ENCODE data around the gene PTPRO. TPM values are rescaled to one million over a fixed set of nuclear protein-coding genes. Genes with fewer than 3 reads are reported as not detected.

PTPRO gene
- total RNA-seq, 1 experiment from 2014 or later: 0.52 TPM

DNA sequence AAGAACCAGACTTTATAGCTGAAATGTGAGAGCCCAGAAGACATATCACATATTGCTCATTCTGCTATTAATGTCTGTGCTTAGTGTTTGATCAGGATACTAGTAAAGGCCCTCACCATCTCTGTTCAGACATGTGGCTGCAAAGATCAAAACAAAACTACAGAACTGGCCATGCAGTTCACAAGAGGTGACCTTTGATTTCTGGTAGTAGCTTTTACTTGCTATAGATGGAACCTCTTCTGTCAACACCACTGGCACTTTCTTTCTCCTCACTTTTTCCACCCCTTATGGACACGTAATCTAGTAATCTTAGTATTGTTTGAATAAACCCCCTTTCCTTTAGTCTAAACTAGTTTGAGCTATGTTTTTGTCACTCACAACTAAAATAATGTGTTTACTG, 252.0 kb downstream of the PTPRO start:
- Mint-ChIP-seq H3K9me3 (no peaks in the 10 kb centered on the region), H3K4me1 (no peaks in the 10 kb centered on the region), H3K27me3 (ENCODE audit: low read depth) (no peaks in the 10 kb centered on the region), H3K36me3 (ENCODE audit: insufficient read depth in 1 of 3, low read depth in 3 of 3) (no peaks in the 10 kb centered on the region), H3K27ac (no peak overlapping the region), H3K4me3 (no peak overlapping the region)
- H4K91ac ChIP-seq (ENCODE audit: insufficient read length, low read depth, low read length): no peak overlapping the region
- H2BK120ac ChIP-seq (ENCODE audit: low read depth, low read length, poor library complexity, severe bottlenecking): no peak overlapping the region
- no peak overlapping the region for H3K27ac ChIP-seq (ENCODE audit: insufficient read length, low read depth, low read length)
- H3K79me2 ChIP-seq (ENCODE audit: insufficient read depth, low read length): no peaks in the 10 kb centered on the region
- no CpG with 5 or more reads among the region's 1 CpG for WGBS (ENCODE audit: extremely low coverage, insufficient read length, low lambda C conversion rate)
- no peaks in the 10 kb centered on the region for H3K79me1 ChIP-seq (ENCODE audit: insufficient read depth, low read depth, low read length, poor library complexity, severe bottlenecking)
- H3T11ph ChIP-seq (ENCODE audit: low read length): no peak overlapping the region
- no peak overlapping the region for H3K18ac ChIP-seq (ENCODE audit: insufficient read length, low read depth, low read length)
- TF ChIP-seq, protein P1, sequence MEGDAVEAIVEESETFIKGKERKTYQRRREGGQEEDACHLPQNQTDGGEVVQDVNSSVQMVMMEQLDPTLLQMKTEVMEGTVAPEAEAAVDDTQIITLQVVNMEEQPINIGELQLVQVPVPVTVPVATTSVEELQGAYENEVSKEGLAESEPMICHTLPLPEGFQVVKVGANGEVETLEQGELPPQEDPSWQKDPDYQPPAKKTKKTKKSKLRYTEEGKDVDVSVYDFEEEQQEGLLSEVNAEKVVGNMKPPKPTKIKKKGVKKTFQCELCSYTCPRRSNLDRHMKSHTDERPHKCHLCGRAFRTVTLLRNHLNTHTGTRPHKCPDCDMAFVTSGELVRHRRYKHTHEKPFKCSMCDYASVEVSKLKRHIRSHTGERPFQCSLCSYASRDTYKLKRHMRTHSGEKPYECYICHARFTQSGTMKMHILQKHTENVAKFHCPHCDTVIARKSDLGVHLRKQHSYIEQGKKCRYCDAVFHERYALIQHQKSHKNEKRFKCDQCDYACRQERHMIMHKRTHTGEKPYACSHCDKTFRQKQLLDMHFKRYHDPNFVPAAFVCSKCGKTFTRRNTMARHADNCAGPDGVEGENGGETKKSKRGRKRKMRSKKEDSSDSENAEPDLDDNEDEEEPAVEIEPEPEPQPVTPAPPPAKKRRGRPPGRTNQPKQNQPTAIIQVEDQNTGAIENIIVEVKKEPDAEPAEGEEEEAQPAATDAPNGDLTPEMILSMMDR (conservative IDR thresholded peaks at IDR 0.05): no peak
- H3K4me2 ChIP-seq (ENCODE audit: insufficient read depth, insufficient read length, low read length): no peak overlapping the region
- H4K20me1 ChIP-seq (ENCODE audit: control insufficient read depth, insufficient read depth, insufficient read length): no peaks in the 10 kb centered on the region
- no peak overlapping the region for H3K9ac ChIP-seq (ENCODE audit: extremely low read depth, insufficient read length, low read length)
- no peak overlapping the region for H3K23ac ChIP-seq (ENCODE audit: insufficient read length, low read depth, low read length)
- H3K4ac ChIP-seq (ENCODE audit: low read depth, low read length): no peak overlapping the region
- no peak overlapping the region for H2AFZ ChIP-seq (ENCODE audit: low read length)
- H3K14ac ChIP-seq (ENCODE audit: insufficient read depth, low read length): no peak overlapping the region
- no peak overlapping the region for H4K8ac ChIP-seq (replicated peaks; ENCODE audit: insufficient read length, low read depth, low read length)
- no peaks in the 10 kb centered on the region for H3K27me3 ChIP-seq (ENCODE audit: insufficient read depth, low read length)
- no peak overlapping the region for H2BK5ac ChIP-seq (ENCODE audit: insufficient read length, low read length)
- H2BK15ac ChIP-seq (ENCODE audit: low read depth, low read length): no peak overlapping the region
- no peaks in the 10 kb centered on the region for H3K4me1 ChIP-seq (ENCODE audit: insufficient read depth, low read length)
- no peaks in the 10 kb centered on the region for H3K23me2 ChIP-seq (ENCODE audit: insufficient read length, low read depth, low read length, poor library complexity, severe bottlenecking)
- no peak overlapping the region for H3K56ac ChIP-seq (ENCODE audit: insufficient read length, low read depth, low read length)
- H3K9me3 ChIP-seq (ENCODE audit: control insufficient read depth, low read depth, low read length): no peaks in the 10 kb centered on the region
- H2BK12ac ChIP-seq (ENCODE audit: insufficient read length, low read depth, low read length): no peak overlapping the region
- no peak for DNase-seq
- H4K5ac ChIP-seq (ENCODE audit: insufficient read length, low read depth, low read length): no peak overlapping the region
- H2BK20ac ChIP-seq (ENCODE audit: low read depth, low read length, poor library complexity, severe bottlenecking): no peak overlapping the region
- no peak overlapping the region for H2AK5ac ChIP-seq (ENCODE audit: insufficient read length, low read length)

Data from H9 (cell line).